Smooth muscle cell (in vitro differentiated cells): Measurements from ENCODE around the gene PRDM7. TPM values are rescaled to one million over a fixed set of nuclear protein-coding genes. Genes with fewer than 3 reads are reported as not detected.
"Not testable (repeated sequence)": the region's sequence is repeated elsewhere in the genome, so short reads cannot be mapped to it uniquely, and the experiment has no call there.

Experiments
- DNase-seq: peaks from one replicate; lab custom pipeline; 2025; ENCODE audit not compliant: unreplicated experiment; lab: John Stamatoyannopoulos, UW
- H2AFZ ChIP-seq: fragments of 200-600 bp; sonication (generic); 2 replicates; pipeline ENCODE4 v1.6.0; 2016; ENCODE audit warnings: antibody characterized with exemption, low read depth, mild to moderate bottlenecking
- H3F3A ChIP-seq: fragments of 200-600 bp; sonication (generic); 2 replicates; pipeline ENCODE4 v1.6.0; 2017; ENCODE audit warnings: antibody characterized with exemption, low read depth
- H3K27ac ChIP-seq: fragments of 200-600 bp; sonication (generic); 2 replicates; pipeline ENCODE4 v1.5.1; 2016; ENCODE audit warnings: low read depth, mild to moderate bottlenecking
- H3K27me3 ChIP-seq: fragments of 200-600 bp; sonication (generic); 2 replicates; pipeline ENCODE4 v1.6.1; 2016; ENCODE audit warnings: low read depth, mild to moderate bottlenecking
- H3K36me3 ChIP-seq: fragments of 200-600 bp; sonication (generic); 2 replicates; pipeline ENCODE4 v1.5.1; 2016; ENCODE audit warnings: low read depth
- H3K4me1 ChIP-seq: fragments of 200-600 bp; sonication (generic); 2 replicates; pipeline ENCODE4 v1.5.1; 2016; ENCODE audit warnings: low read depth
- H3K4me2 ChIP-seq: fragments of 200-600 bp; sonication (generic); 2 replicates; pipeline ENCODE4 v1.6.0; 2016; ENCODE audit warnings: mild to moderate bottlenecking
- H3K4me3 ChIP-seq: fragments of 200-600 bp; sonication (generic); 2 replicates; pipeline ENCODE4 v1.5.1; 2016; ENCODE audit warnings: mild to moderate bottlenecking
- H3K79me2 ChIP-seq: fragments of 200-600 bp; sonication (generic); 2 replicates; pipeline ENCODE4 v1.6.0; 2016; ENCODE audit warnings: low read depth, mild to moderate bottlenecking
- H3K9ac ChIP-seq: fragments of 200-600 bp; sonication (generic); 2 replicates; pipeline ENCODE4 v1.6.0; 2016; ENCODE audit warnings: low read depth
- H3K9me3 ChIP-seq: fragments of 200-600 bp; sonication (generic); replicated peaks from 2 replicates; pipeline ENCODE4 v1.5.1; 2016; ENCODE audit warnings: low read depth
- H4K20me1 ChIP-seq: fragments of 200-600 bp; sonication (generic); 2 replicates; pipeline ENCODE4 v1.6.0; 2016; ENCODE audit warnings: low read depth
- whole genome bisulfite sequencing: methylation state at CpG from one replicate; pipeline ENCODE4 v1.1.7; 2016; ENCODE audit warnings: low lambda C conversion rate; 5-methylcytosine and 5-hydroxymethylcytosine counted together
- polyA plus RNA-seq: library from polyadenylated mRNA; unstranded; fragments of >200 nt; fragmentation: Nextera tagmentation; extraction: Ambion mirVana; gene quantifications from 2 replicates; pipeline ENCODE4 v1.2.1, GENCODE V29; 2016
- total RNA-seq: library from RNA; depleted of rRNA; stranded (reverse); fragments of >200 nt; gene quantifications from 2 replicates; pipeline ENCODE4 v1.2.3, GENCODE V29; 2014
- TF ChIP-seq, protein P1 (sequence below): fragments of 200-600 bp; sonication (generic); IDR thresholded peaks from 2 replicates; pipeline ENCODE4 v1.5.1; 2017; ENCODE audit warnings: borderline replicate concordance, mild to moderate bottlenecking, antibody characterized with exemption; ENCODE audit not compliant: insufficient read depth, poor library complexity, severe bottlenecking

The PRDM7 gene
- total and polyA plus RNA-seq, 2 experiments from 2014 or later: not detected

DNA sequence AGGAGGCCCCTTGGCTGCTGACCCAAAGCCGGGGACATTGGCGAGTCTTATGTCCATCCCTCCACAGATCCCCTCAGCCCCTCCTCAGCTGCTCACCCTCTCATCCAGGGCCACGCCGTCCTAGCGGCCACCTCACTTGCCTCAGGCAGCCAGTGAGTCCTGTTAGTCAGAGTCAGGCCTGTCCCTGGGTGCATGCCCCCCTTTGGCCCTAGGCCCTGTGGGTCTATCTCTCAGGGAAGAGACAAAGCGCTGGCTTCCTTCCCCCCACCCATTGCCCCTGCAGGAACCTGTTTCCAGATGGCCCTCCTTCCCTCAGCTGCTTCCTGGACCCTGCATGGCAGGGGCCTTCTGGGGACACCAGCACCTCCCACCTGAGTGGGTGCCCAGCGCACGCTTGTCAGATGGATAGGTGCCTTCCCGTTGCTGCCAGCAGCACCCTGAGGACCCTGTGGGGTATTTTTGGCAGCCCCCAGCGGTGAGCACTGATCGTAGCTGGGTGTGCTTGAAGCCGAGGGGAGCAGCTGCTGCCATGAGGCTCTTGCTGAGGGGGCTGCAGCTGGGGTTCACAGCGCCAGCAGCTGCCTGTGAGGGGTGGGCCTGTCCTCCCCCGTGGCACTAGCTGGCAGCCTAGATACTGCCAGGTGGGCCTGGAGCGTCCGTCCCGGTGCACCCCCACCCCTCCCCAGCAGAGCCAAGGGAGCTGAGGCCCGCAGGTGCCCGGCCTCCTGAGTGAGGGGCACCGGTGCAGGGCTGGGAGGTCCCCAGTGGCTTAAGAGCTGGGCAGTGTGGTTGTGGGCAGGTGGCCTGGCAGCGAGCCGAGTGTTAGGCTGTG is 66.2 kb downstream of the PRDM7 start:
- Histone ChIP-seq H3K79me2 (no peaks in the 10 kb centered on the region), H3F3A (no peaks in the 10 kb centered on the region), H3K27me3 (no peaks in the 10 kb centered on the region), H3K9me3 (no peaks in the 10 kb centered on the region), H3K4me2 (no peak overlapping the region), H3K9ac (no peak overlapping the region), H3K27ac (no peak overlapping the region), H2AFZ (no peak overlapping the region), H3K36me3 (no peaks in the 10 kb centered on the region), H3K4me3 (no peak overlapping the region), H3K4me1 (no peaks in the 10 kb centered on the region), H4K20me1 (no peaks in the 10 kb centered on the region)
- TF ChIP-seq, protein P1, sequence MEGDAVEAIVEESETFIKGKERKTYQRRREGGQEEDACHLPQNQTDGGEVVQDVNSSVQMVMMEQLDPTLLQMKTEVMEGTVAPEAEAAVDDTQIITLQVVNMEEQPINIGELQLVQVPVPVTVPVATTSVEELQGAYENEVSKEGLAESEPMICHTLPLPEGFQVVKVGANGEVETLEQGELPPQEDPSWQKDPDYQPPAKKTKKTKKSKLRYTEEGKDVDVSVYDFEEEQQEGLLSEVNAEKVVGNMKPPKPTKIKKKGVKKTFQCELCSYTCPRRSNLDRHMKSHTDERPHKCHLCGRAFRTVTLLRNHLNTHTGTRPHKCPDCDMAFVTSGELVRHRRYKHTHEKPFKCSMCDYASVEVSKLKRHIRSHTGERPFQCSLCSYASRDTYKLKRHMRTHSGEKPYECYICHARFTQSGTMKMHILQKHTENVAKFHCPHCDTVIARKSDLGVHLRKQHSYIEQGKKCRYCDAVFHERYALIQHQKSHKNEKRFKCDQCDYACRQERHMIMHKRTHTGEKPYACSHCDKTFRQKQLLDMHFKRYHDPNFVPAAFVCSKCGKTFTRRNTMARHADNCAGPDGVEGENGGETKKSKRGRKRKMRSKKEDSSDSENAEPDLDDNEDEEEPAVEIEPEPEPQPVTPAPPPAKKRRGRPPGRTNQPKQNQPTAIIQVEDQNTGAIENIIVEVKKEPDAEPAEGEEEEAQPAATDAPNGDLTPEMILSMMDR: no peak
- no peak for DNase-seq
- 94% methylated on average over 22 of the region's 22 CpGs for WGBS

DNA sequence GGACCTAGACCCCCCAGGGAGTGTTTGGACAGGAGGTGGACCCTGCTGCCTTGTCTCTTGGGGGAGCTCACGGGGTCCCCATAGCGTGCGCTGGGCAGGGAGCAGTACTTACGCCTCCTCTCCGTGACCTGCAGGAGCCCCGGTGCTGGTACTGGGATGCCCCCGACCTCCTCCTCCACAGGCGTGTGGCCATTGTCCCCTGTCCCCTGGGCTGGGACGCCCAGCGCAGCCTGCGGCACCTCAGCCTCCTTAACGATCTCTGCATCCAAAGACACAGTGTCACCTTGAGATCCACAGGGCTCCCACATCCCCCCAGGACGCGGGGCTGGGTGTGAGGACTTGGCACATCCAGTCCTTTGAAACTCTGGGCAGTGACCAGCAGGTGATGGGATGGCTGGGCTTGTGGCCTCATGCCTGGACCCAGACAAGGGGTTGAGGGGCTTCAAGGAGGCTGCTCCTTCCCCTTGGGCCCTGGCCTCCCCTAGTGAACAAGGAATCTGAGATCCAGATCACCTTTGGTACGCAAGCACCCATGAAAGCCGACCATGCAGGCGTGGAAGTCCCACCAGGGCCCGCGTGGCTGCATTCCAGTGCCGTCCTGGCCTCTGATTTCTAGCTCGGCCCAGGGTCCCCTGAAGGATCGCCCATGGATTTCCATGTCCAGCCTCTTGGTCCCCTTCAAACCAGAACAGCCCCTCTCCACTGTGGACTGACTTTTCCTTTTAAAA is 67.8 kb downstream of the PRDM7 start:
- TF ChIP-seq, protein P1: no peak
- no peaks in the 10 kb centered on the region for H3K79me2 ChIP-seq
- no peaks in the 10 kb centered on the region for H3F3A ChIP-seq
- H3K9ac ChIP-seq: no peak overlapping the region
- DNase-seq: no peak
- no peak overlapping the region for H2AFZ ChIP-seq
- H3K4me3 ChIP-seq: no peak overlapping the region
- no peaks in the 10 kb centered on the region for H4K20me1 ChIP-seq
- 97% methylated on average over 22 of the region's 22 CpGs for WGBS
- no peaks in the 10 kb centered on the region for H3K36me3 ChIP-seq
- H3K27ac ChIP-seq: no peak overlapping the region
- H3K4me2 ChIP-seq: no peak overlapping the region
- H3K9me3 ChIP-seq: no peaks in the 10 kb centered on the region
- H3K27me3 ChIP-seq: no peaks in the 10 kb centered on the region
- no peaks in the 10 kb centered on the region for H3K4me1 ChIP-seq

DNA sequence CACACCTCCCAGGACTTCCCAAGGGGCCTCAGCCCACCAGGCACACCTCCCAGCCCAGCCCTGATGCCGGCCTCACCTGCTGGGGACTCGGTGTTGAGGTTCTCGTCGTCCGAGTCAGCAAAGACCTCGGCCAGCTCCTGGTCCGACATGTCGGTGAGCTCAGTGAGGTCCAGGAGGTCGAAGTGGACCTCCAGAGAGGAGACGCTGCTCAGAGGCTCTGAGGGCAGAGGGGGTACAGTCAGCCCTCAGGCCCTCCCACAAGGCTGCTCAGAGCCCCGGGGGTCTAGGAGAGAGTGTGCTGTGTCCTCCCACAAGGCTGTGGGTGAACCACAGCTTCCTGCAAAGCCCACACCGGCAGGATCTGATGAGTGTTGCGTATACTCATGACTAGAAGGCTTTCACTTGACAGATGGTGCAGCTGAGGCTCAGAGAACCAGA is 68.4 kb downstream of the PRDM7 start:
- Histone ChIP-seq H3K4me2 (no peak overlapping the region), H3F3A (no peaks in the 10 kb centered on the region), H3K4me1 (no peaks in the 10 kb centered on the region), H3K27me3 (no peaks in the 10 kb centered on the region), H3K9ac (no peak overlapping the region), H3K79me2 (no peaks in the 10 kb centered on the region), H3K4me3 (no peak overlapping the region), H3K36me3 (no peaks in the 10 kb centered on the region), H2AFZ (no peak overlapping the region), H3K27ac (no peak overlapping the region), H4K20me1 (no peaks in the 10 kb centered on the region), H3K9me3 (no peaks in the 10 kb centered on the region)
- 91% methylated on average over 13 of the region's 13 CpGs for WGBS
- DNase-seq: no peak
- TF ChIP-seq, protein P1: no peak

DNA sequence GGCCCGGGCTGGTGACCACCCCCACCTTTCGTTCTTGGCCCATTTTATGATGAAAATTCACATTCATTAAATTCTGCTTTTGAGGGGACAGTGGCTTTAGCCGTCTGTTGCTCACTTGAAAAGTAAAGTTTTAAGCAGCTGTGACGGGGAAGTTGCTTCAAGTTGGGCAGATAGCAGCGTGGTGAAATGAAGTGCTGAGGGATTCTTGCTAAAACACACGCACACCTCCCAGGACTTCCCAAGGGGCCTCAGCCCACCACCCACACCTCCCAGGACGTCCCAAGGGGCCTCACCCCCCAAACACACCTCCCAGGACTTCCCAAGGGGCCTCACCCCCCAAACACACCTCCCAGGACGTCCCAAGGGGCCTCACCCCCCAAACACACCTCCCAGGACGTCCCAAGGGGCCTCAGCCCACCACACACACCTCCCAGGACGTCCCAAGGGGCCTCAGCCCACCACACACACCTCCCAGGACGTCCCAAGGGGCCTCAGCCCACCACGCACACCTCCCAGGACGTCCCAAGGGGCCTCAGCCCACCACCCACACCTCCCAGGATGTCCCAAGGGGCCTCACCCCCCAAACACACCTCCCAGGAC is 69.4 kb downstream of the PRDM7 start:
- not testable (repeated sequence) for H3K9me3 ChIP-seq, H3K27me3 ChIP-seq, H4K20me1 ChIP-seq, H3K4me3 ChIP-seq, H3K27ac ChIP-seq, H3K79me2 ChIP-seq, DNase-seq, H2AFZ ChIP-seq, H3K36me3 ChIP-seq, H3K4me2 ChIP-seq, H3K9ac ChIP-seq, H3K4me1 ChIP-seq, H3F3A ChIP-seq
- WGBS: 80% methylated on average over 11 of the region's 13 CpGs
